Gastroesophageal sphincter (tissue), 4 donors: ENCODE results near the gene CCDC33. TPM values are rescaled to one million over a fixed set of nuclear protein-coding genes. Genes with fewer than 3 reads are reported as not detected.

Experiments
- ATAC-seq: fragments of 150-250 bp; one replicate; pipeline ENCODE4 v1.9.1; 2016; ENCODE audit warnings: mild to moderate bottlenecking, moderate library complexity
- H3K27ac ChIP-seq, 4 donors: fragments of 200-600 bp; sonication (generic) in 3 of 4; 1 replicate in 3 of 4; 2 replicates in 1 of 4; pipeline ENCODE4 v1.5.1; 2016 to 2019
- H3K27me3 ChIP-seq: fragments of 200-600 bp; sonication (generic); one replicate; pipeline ENCODE4 v1.5.1; 2019
- H3K36me3 ChIP-seq, 2 donors: fragments of 200-600 bp; sonication (generic); one replicate each; pipeline ENCODE4 v1.5.1; 2019; ENCODE audit warnings: control low read depth in 1 of 2
- H3K4me1 ChIP-seq, 3 donors: fragments of 200-600 bp; sonication (generic); 1 replicate in 2 of 3; 2 replicates in 1 of 3; pipeline ENCODE4 v1.5.1; 2016 to 2019; ENCODE audit warnings: control low read depth in 2 of 3
- H3K4me3 ChIP-seq, 2 donors: fragments of 200-600 bp; sonication (generic); one replicate each; pipeline ENCODE4 v1.5.1; 2019; ENCODE audit warnings: mild to moderate bottlenecking in 1 of 2, moderate library complexity in 1 of 2
- H3K9me3 ChIP-seq, 3 donors: fragments of 200-600 bp; sonication (generic); one replicate each; pipeline ENCODE4 v1.5.1; 2017 to 2019; ENCODE audit warnings: control low read depth in 2 of 3
- EP300 ChIP-seq: sonication (generic); formaldehyde crosslinking; IDR thresholded peaks from one replicate; pipeline ENCODE4 v1.6.1; 2017; ENCODE audit warnings: antibody characterized with exemption, mild to moderate bottlenecking
- POLR2A ChIP-seq, 2 donors: fragments of 450-650 bp; IDR thresholded peaks; one replicate each; pipeline ENCODE4 v1.6.1; 2017; ENCODE audit warnings: antibody characterized with exemption in 2 of 2, mild to moderate bottlenecking in 2 of 2, moderate library complexity in 1 of 2
- POLR2AphosphoS5 ChIP-seq: sonication (generic); formaldehyde crosslinking; IDR thresholded peaks from one replicate; pipeline ENCODE4 v1.6.1; 2017; ENCODE audit warnings: antibody characterized with exemption
- WGBS, 2 donors: methylation state at CpG; one replicate each; pipeline ENCODE4 v1.1.5; 2018; ENCODE audit warnings: low coverage in 1 of 2; 5-methylcytosine and 5-hydroxymethylcytosine counted together
- total RNA-seq, 4 donors: library from RNA; depleted of rRNA; stranded (reverse); fragments of >200 nt; gene quantifications; one replicate each; pipeline ENCODE4 v1.1.0, GENCODE V29; 2016
- TF ChIP-seq, protein P1 (sequence below), 4 experiments: fragments of 200-600 bp in 2 of 4; fragments of 450-650 bp in 2 of 4; sonication (generic) in 1 of 4; IDR thresholded peaks; one replicate each; pipeline ENCODE4 v1.5.1; 2017 to 2019; ENCODE audit warnings: antibody characterized with exemption in 4 of 4, mild to moderate bottlenecking in 2 of 4, moderate library complexity in 2 of 4

CCDC33 gene
- total RNA-seq, 4 donors from 2014 or later, result not detected

DNA sequence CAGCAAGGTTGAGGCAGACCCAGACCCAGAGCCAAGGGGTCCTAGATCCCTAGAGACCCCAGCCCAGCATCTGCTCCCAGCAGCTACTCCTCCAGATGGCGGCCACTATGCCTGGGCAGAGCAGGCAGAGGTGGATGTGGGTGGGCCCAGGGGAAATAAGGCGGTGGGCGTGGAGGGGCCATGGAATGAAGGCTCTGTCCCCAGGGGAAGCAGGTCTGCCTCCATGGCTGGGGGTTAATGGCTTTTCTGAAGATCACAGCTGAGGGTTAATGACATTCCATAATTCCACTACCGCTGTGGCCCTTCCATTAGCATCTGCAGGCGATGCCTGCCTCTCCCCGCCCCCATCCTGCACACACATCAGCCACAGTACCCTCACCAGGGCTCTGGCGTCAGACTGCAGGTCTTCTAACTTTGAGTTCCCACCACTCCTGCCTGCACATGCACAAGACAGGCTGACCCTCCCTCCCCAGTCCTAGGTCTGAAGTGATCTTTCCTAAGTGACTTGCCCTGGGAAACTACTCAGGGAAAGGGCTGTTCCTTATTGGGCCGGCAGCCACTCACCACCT, 41.2 kb downstream of the CCDC33 start:
- no peak for TF ChIP-seq POLR2A (IDR thresholded peaks at IDR 0.05)
- TF ChIP-seq, protein P1, sequence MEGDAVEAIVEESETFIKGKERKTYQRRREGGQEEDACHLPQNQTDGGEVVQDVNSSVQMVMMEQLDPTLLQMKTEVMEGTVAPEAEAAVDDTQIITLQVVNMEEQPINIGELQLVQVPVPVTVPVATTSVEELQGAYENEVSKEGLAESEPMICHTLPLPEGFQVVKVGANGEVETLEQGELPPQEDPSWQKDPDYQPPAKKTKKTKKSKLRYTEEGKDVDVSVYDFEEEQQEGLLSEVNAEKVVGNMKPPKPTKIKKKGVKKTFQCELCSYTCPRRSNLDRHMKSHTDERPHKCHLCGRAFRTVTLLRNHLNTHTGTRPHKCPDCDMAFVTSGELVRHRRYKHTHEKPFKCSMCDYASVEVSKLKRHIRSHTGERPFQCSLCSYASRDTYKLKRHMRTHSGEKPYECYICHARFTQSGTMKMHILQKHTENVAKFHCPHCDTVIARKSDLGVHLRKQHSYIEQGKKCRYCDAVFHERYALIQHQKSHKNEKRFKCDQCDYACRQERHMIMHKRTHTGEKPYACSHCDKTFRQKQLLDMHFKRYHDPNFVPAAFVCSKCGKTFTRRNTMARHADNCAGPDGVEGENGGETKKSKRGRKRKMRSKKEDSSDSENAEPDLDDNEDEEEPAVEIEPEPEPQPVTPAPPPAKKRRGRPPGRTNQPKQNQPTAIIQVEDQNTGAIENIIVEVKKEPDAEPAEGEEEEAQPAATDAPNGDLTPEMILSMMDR (IDR thresholded peaks at IDR 0.05), result no peak
- TF ChIP-seq EP300, result no peak
- TF ChIP-seq POLR2AphosphoS5, result no peak
- ATAC-seq, result no peak
- 57% methylated on average over 5 of the region's 8 CpGs; no CpG with 5 or more reads in 1 of the 2 donors for WGBS, 2 donors
- no peaks in the 10 kb centered on the region for H3K36me3 ChIP-seq
- no peak overlapping the region for H3K4me3 ChIP-seq
- H3K27me3 ChIP-seq, result peaks cover 63% of the 10 kb centered on the region
- no peak overlapping the region for H3K27ac ChIP-seq
- no peaks in the 10 kb centered on the region for H3K4me1 ChIP-seq
- no peaks in the 10 kb centered on the region for H3K9me3 ChIP-seq

DNA sequence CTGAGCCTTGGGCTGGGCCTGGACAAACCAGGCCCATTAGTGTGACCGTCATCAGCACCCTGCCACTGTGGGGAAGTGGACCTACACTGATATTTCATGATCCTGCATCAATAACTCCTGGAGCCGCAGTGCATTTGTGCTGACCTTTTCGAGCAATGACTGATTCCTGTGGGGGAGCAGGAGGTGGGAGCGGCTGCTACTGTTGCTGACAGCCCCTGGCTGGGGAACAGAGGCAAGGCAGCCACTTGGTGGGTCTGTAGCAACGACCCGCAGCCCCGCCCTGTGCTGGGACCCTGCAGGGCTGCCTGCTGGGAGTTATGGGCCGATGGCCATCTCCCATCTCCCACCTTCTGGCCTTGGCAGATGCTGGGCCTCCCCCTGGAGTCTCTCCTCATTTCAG, 42.1 kb downstream of the CCDC33 start:
- H3K4me1 ChIP-seq, result no peaks in the 10 kb centered on the region
- ATAC-seq, result no peak
- H3K4me3 ChIP-seq, result no peak overlapping the region
- TF ChIP-seq, protein P1 (IDR thresholded peaks at IDR 0.05), result no peak
- TF ChIP-seq POLR2A (IDR thresholded peaks at IDR 0.05), result no peak
- TF ChIP-seq POLR2AphosphoS5, result no peak
- TF ChIP-seq EP300, result no peak
- no peak overlapping the region for H3K27ac ChIP-seq
- 67% methylated on average over 4 of the region's 8 CpGs; no CpG with 5 or more reads in 1 of the 2 donors for WGBS, 2 donors
- no peaks in the 10 kb centered on the region for H3K9me3 ChIP-seq
- no peaks in the 10 kb centered on the region for H3K36me3 ChIP-seq
- H3K27me3 ChIP-seq, result peaks cover 67% of the 10 kb centered on the region

- no peak overlapping the region for H3K4me3 ChIP-seq
- H3K36me3 ChIP-seq, result no peaks in the 10 kb centered on the region
- H3K4me1 ChIP-seq, result no peaks in the 10 kb centered on the region
- WGBS, 2 donors, result 71 to 83% methylated on average over 2 to 4 of the region's 8 CpGs
- no peaks in the 10 kb centered on the region for H3K9me3 ChIP-seq
- peaks cover 59% of the 10 kb centered on the region for H3K27me3 ChIP-seq
- TF ChIP-seq EP300 (no peak), POLR2A (IDR thresholded peaks at IDR 0.05) (no peak), POLR2AphosphoS5 (no peak)
- TF ChIP-seq, protein P1 (IDR thresholded peaks at IDR 0.05), result no peak
- no peak for ATAC-seq
- no peak overlapping the region for H3K27ac ChIP-seq
Observed at GRCh38 chr15:74281147-74282133, 45.3 kb downstream of the CCDC33 start.

DNA sequence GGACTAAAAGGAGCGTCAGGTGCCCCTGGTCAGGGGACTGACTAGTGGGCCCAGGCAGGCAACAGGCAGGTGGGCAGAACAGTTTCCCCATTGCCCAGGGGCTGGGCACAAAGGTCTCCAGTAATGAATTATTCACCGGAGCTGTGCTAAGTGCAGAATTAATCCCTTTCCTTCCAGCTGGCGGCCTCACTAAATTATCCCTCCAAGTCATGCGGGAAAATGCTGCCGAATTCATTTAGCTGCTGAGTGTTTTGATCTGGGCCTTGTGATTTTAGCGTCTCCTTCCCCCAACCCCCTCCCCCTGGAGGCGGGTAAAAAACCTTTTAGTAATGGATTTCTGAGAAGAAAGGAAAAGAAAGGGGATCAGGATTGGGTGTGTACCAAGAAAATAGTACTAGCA, 47.2 kb downstream of the CCDC33 start:
- H3K27ac ChIP-seq, result no peak overlapping the region
- TF ChIP-seq, protein P1 (IDR thresholded peaks at IDR 0.05), result no peak
- TF ChIP-seq POLR2AphosphoS5, result no peak
- TF ChIP-seq POLR2A (IDR thresholded peaks at IDR 0.05), result no peak
- no peak for TF ChIP-seq EP300
- H3K4me1 ChIP-seq, result no peaks in the 10 kb centered on the region
- 20 to 21% methylated on average over 1 to 5 of the region's 7 CpGs for WGBS, 2 donors
- no peak overlapping the region for H3K4me3 ChIP-seq
- no peaks in the 10 kb centered on the region for H3K9me3 ChIP-seq
- H3K27me3 ChIP-seq, result peaks cover 47% of the 10 kb centered on the region
- no peak for ATAC-seq
- H3K36me3 ChIP-seq, result no peaks in the 10 kb centered on the region
